ENCODE measurements around the gene ZCCHC9.
"Not testable (repeated sequence)": the region's sequence is repeated elsewhere in the genome, so short reads cannot be mapped to it uniquely, and the experiment has no call there.

The ZCCHC9 gene

DNA sequence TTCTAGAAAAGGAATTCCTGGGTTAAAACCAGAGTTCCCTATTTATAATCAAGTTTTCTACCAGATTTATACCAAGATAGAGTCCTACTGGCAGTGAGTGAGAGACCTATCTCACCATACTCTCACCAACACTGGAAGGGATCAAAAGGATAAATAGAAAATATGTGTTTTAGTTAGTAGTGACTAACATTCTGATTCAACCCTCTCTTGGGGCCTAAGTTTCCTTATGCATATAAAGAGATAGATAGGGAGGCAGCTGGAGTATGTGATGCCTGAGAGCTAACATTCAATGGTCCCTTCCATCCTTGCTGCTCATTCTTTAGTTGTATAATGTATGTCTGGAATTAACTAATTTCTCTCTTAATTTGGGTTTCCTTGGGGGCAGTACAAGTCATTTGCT, 36.3 kb upstream of the ZCCHC9 start:
- Histone ChIP-seq H4K20me1 (ENCODE audit: insufficient read depth, low read length) (no peaks in the 10 kb centered on the region), H3F3A (ENCODE audit: insufficient read depth, low read length) (no peaks in the 10 kb centered on the region), H3K9me3 (replicated peaks; ENCODE audit: insufficient read depth, low read length) (no peaks in the 10 kb centered on the region), H3K4me3 (ENCODE audit: low read length) (no peak overlapping the region), H3K36me3 (replicated peaks; ENCODE audit: insufficient read depth, low read length) (no peaks in the 10 kb centered on the region), H3K4me1 (ENCODE audit: low read length) (no peaks in the 10 kb centered on the region), H3K4me2 (ENCODE audit: low read depth, low read length) (no peak overlapping the region), H3K9me2 (replicated peaks; ENCODE audit: insufficient read depth, low read length) (no peaks in the 10 kb centered on the region), H3K9ac (ENCODE audit: low read length) (no peak overlapping the region), H2AFZ (ENCODE audit: low read length) (no peak overlapping the region), H3K79me2 (ENCODE audit: low read length) (no peaks in the 10 kb centered on the region), H3K27ac (ENCODE audit: low read length) (no peak overlapping the region), H3K27me3 (replicated peaks; ENCODE audit: insufficient read depth, low read length) (no peaks in the 10 kb centered on the region)
- TF ChIP-seq EZH2 (optimal IDR thresholded peaks at IDR 0.05; ENCODE audit: low read depth, low read length): no peak
- TF ChIP-seq, protein P1, sequence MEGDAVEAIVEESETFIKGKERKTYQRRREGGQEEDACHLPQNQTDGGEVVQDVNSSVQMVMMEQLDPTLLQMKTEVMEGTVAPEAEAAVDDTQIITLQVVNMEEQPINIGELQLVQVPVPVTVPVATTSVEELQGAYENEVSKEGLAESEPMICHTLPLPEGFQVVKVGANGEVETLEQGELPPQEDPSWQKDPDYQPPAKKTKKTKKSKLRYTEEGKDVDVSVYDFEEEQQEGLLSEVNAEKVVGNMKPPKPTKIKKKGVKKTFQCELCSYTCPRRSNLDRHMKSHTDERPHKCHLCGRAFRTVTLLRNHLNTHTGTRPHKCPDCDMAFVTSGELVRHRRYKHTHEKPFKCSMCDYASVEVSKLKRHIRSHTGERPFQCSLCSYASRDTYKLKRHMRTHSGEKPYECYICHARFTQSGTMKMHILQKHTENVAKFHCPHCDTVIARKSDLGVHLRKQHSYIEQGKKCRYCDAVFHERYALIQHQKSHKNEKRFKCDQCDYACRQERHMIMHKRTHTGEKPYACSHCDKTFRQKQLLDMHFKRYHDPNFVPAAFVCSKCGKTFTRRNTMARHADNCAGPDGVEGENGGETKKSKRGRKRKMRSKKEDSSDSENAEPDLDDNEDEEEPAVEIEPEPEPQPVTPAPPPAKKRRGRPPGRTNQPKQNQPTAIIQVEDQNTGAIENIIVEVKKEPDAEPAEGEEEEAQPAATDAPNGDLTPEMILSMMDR (IDR thresholded peaks at IDR 0.05; ENCODE audit: low read length): no peak
- TF ChIP-seq EZH2phosphoT487 (IDR thresholded peaks at IDR 0.05; ENCODE audit: low read length): no peak
- DNase-seq: no peak

DNA sequence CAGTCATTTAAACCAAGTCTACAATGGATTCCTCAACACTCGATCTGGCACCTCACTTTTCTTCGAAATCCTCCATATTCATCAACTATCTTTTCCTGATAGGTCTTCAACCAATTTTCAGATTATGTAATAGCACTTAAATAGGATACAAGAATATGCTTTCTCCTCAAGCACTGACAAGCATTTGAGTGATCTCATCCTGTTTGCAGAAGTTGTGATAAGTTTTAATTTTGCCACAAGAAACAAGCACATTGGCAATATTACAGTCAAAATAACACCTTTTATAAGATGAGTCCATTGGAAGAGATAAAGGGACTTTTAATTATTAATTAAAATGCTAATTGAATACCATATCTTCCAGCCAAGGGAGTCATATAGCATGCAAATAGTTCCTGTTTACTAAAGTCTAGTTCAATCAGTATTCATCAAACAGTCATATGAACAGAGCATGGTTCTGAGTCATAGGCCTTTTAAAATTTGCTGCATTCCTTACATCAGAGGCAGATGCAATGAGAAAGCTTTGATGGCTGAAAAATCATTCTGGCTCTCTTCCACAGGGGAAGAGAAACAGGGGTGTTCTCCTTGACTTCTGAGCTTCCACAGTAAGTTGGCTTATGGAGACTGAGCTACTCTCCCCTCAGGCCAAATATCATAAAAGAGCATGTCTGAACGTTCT, 32.7 kb upstream of the ZCCHC9 start:
- H3K27me3 ChIP-seq (replicated peaks; ENCODE audit: insufficient read depth, low read length): no peaks in the 10 kb centered on the region
- no peaks in the 10 kb centered on the region for H3F3A ChIP-seq (ENCODE audit: insufficient read depth, low read length)
- no peak overlapping the region for H3K9ac ChIP-seq (ENCODE audit: low read length)
- H3K36me3 ChIP-seq (replicated peaks; ENCODE audit: insufficient read depth, low read length): no peaks in the 10 kb centered on the region
- H3K27ac ChIP-seq (ENCODE audit: low read length): no peak overlapping the region
- no peak overlapping the region for H2AFZ ChIP-seq (ENCODE audit: low read length)
- H3K79me2 ChIP-seq (ENCODE audit: low read length): peaks cover 5% of the 10 kb centered on the region; the same call in 1 of the 2 replicates
- H3K4me3 ChIP-seq (ENCODE audit: low read length): no peak overlapping the region
- H3K9me3 ChIP-seq (replicated peaks; ENCODE audit: insufficient read depth, low read length): no peaks in the 10 kb centered on the region
- no peak for DNase-seq
- no peaks in the 10 kb centered on the region for H3K4me1 ChIP-seq (ENCODE audit: low read length)
- no peak overlapping the region for H3K4me2 ChIP-seq (ENCODE audit: low read depth, low read length)
- no peaks in the 10 kb centered on the region for H4K20me1 ChIP-seq (ENCODE audit: insufficient read depth, low read length)
- TF ChIP-seq, protein P1 (IDR thresholded peaks at IDR 0.05; ENCODE audit: low read length): no peak
- no peaks in the 10 kb centered on the region for H3K9me2 ChIP-seq (replicated peaks; ENCODE audit: insufficient read depth, low read length)

DNA sequence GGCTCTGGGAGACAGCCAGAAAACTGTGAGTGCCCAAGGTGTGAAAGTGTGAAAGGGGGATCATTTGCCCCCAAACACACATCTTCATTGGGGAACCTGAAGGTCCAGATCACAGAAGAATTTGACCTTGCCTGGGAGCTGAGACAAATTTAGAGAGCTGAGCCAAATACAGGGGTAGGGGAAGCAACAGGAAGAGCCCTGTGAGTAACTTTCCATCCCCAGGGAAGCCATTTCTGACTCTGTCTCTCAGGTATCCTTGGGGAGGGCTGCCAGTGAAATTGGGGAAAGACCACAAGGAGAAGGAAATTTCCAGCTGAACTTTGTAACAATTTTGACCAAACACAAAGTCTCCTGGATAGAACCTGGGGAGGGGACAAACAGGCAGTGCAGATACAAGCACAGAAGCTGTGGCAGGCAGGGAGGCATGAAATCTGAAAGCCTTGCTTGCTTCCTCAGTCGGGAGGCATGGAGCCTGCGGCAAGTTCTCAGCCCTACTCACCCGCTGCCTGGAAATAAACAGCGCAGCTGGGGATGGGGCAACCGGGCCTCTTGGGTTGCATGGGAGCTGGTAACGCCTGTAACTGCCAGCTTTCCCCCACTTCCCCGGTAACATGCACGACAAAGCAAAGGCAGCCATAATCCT, 31.5 kb upstream of the ZCCHC9 start:
- no peaks in the 10 kb centered on the region for H3K4me1 ChIP-seq (ENCODE audit: low read length)
- H3F3A ChIP-seq (ENCODE audit: insufficient read depth, low read length): no peaks in the 10 kb centered on the region
- no peak overlapping the region for H2AFZ ChIP-seq (ENCODE audit: low read length)
- H3K79me2 ChIP-seq (ENCODE audit: low read length): peaks cover 5% of the 10 kb centered on the region; the same call in 1 of the 2 replicates
- DNase-seq: no peak
- no peaks in the 10 kb centered on the region for H3K27me3 ChIP-seq (replicated peaks; ENCODE audit: insufficient read depth, low read length)
- no peaks in the 10 kb centered on the region for H3K9me3 ChIP-seq (replicated peaks; ENCODE audit: insufficient read depth, low read length)
- no peak overlapping the region for H3K9ac ChIP-seq (ENCODE audit: low read length)
- TF ChIP-seq, protein P1 (IDR thresholded peaks at IDR 0.05; ENCODE audit: low read length): no peak
- no peak for TF ChIP-seq EZH2 (optimal IDR thresholded peaks at IDR 0.05; ENCODE audit: low read depth, low read length)
- no peak for TF ChIP-seq EZH2phosphoT487 (IDR thresholded peaks at IDR 0.05; ENCODE audit: low read length)
- H4K20me1 ChIP-seq (ENCODE audit: insufficient read depth, low read length): no peaks in the 10 kb centered on the region
- H3K4me2 ChIP-seq (ENCODE audit: low read depth, low read length): no peak overlapping the region
- no peaks in the 10 kb centered on the region for H3K9me2 ChIP-seq (replicated peaks; ENCODE audit: insufficient read depth, low read length)
- H3K4me3 ChIP-seq (ENCODE audit: low read length): no peak overlapping the region
- H3K27ac ChIP-seq (ENCODE audit: low read length): no peak overlapping the region
- H3K36me3 ChIP-seq (replicated peaks; ENCODE audit: insufficient read depth, low read length): no peaks in the 10 kb centered on the region

DNA sequence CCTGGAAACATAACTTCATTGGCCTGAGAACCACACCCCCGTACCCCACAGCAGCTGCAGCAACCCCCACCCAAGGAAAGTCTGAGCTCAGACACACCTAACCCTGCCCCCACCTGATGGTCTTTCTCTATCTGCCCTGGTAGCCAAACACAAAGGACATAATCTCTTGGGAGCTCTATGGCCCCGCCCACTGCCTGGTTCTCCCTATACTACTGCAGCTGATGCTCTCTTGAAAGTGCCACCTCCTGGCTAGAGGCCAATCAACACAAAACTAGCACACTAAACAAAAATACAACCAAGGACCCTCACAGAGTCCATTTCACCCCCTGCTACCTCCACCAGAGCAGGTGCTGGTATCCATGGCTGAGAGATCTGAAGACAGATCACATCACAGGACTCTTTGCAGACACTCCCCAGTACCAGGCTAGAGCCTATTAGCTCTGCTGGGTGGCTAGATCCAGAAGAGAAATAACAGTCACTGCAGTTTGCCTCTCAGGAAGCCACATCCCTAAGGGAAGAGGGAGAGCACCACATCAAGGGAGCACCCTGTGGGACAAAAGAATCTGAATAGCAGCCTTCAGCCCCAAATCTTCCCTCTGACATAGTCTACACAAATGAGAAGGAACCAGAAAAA, 30.9 kb upstream of the ZCCHC9 start:
- not testable (repeated sequence) for H3K79me2 ChIP-seq (ENCODE audit: low read length); H3F3A ChIP-seq (ENCODE audit: insufficient read depth, low read length); H3K27me3 ChIP-seq (replicated peaks; ENCODE audit: insufficient read depth, low read length); H2AFZ ChIP-seq (ENCODE audit: low read length); H3K9ac ChIP-seq (ENCODE audit: low read length); H3K36me3 ChIP-seq (replicated peaks; ENCODE audit: insufficient read depth, low read length); DNase-seq; H3K4me2 ChIP-seq (ENCODE audit: low read depth, low read length); H3K9me2 ChIP-seq (replicated peaks; ENCODE audit: insufficient read depth, low read length); H3K4me1 ChIP-seq (ENCODE audit: low read length); H3K4me3 ChIP-seq (ENCODE audit: low read length); H4K20me1 ChIP-seq (ENCODE audit: insufficient read depth, low read length); H3K9me3 ChIP-seq (replicated peaks; ENCODE audit: insufficient read depth, low read length); H3K27ac ChIP-seq (ENCODE audit: low read length)

All from MM.1S (cell line).